CD14-positive monocyte (primary cell): Measurements from ENCODE around the gene MAP3K19. TPM values are rescaled to one million over a fixed set of nuclear protein-coding genes. Genes with fewer than 3 reads are reported as not detected.

ENCODE experiments used
- DNase-seq, 3 donors: peaks; one replicate each; pipeline ENCODE4 v3.0.0-alpha.2; 2011 to 2022
- H2AFZ ChIP-seq: 2 replicates; pipeline ENCODE4 v1.6.0; 2012; ENCODE audit warnings: mild to moderate bottlenecking, low read depth, low read length, inconsistent platforms; ENCODE audit not compliant: insufficient read depth, poor library complexity, severe bottlenecking
- H3K27ac ChIP-seq, 2 donors: 1 replicate in 1 of 2; 2 replicates in 1 of 2; pipeline ENCODE4 v1.5.1; 2012 to 2013; ENCODE audit warnings: low read length in 2 of 2, control low read depth in 1 of 2, inconsistent platforms in 1 of 2, low read depth in 1 of 2, mild to moderate bottlenecking in 1 of 2
- H3K27me3 ChIP-seq, 2 donors: one replicate each; pipeline versions ENCODE4 v1.6.0 to v1.6.1; 2011 to 2013; ENCODE audit warnings: low read length in 2 of 2; ENCODE audit not compliant: control insufficient read depth in 2 of 2, insufficient read depth in 2 of 2
- H3K36me3 ChIP-seq, 2 donors: replicated peaks in 1 of 2; 1 replicate in 1 of 2; 2 replicates in 1 of 2; pipeline versions ENCODE4 v1.5.1 to v1.6.1; 2012 to 2013; ENCODE audit warnings: low read length in 2 of 2, control low read depth in 1 of 2, inconsistent platforms in 1 of 2, mild to moderate bottlenecking in 1 of 2; ENCODE audit not compliant: insufficient read depth in 2 of 2, control insufficient read depth in 1 of 2
- H3K4me1 ChIP-seq, 2 donors: 1 replicate in 1 of 2; 2 replicates in 1 of 2; pipeline versions ENCODE4 v1.5.1 to v1.6.1; 2012 to 2013; ENCODE audit warnings: low read length in 2 of 2, control low read depth in 1 of 2, inconsistent platforms in 1 of 2, mild to moderate bottlenecking in 1 of 2, moderate library complexity in 1 of 2; ENCODE audit not compliant: insufficient read depth in 2 of 2, control insufficient read depth in 1 of 2
- H3K4me2 ChIP-seq: replicated peaks from 2 replicates; pipeline ENCODE3; 2012; ENCODE audit warnings: low read length, moderate library complexity, mild to moderate bottlenecking; ENCODE audit not compliant: poor library complexity, severe bottlenecking; ENCODE audit errors: extremely low read depth
- H3K4me3 ChIP-seq, 3 experiments: fragments of 200-600 bp in 1 of 3; sonication (generic) in 1 of 3; replicated peaks in 1 of 3; 1 replicate in 2 of 3; 2 replicates in 1 of 3; pipeline ENCODE4 v1.5.1; 2011 to 2013; ENCODE audit warnings: low read length in 3 of 3, mild to moderate bottlenecking in 3 of 3, control low read depth in 2 of 3, low read depth in 2 of 3, inconsistent platforms in 1 of 3, moderate library complexity in 1 of 3
- H3K79me2 ChIP-seq: 2 replicates; pipeline ENCODE4 v1.6.0; 2012; ENCODE audit warnings: mild to moderate bottlenecking, control low read depth, inconsistent platforms, low read length, moderate library complexity; ENCODE audit not compliant: insufficient read depth
- H3K9ac ChIP-seq: 2 replicates; pipeline ENCODE4 v1.6.0; 2017; ENCODE audit warnings: low read length, mild to moderate bottlenecking; ENCODE audit not compliant: insufficient read depth, poor library complexity, severe bottlenecking
- H3K9me3 ChIP-seq, 2 donors: replicated peaks in 1 of 2; 1 replicate in 1 of 2; 2 replicates in 1 of 2; pipeline versions ENCODE4 v1.5.1 to v1.6.1; 2012 to 2013; ENCODE audit warnings: low read length in 2 of 2, control low read depth in 1 of 2; ENCODE audit not compliant: control insufficient read depth in 1 of 2, insufficient read depth in 1 of 2
- H4K20me1 ChIP-seq: 2 replicates; pipeline ENCODE4 v1.6.0; 2012; ENCODE audit warnings: mild to moderate bottlenecking, low read length, control low read depth, moderate library complexity; ENCODE audit not compliant: insufficient read depth
- H3K27ac Mint-ChIP-seq, 7 donors: one replicate each; pipeline ENCODE4 v1.8.0; 2020; ENCODE audit warnings: mild to moderate bottlenecking in 7 of 7, mixed read lengths in 7 of 7, moderate library complexity in 6 of 7, inconsistent platforms in 2 of 7
- H3K27me3 Mint-ChIP-seq, 3 donors: one replicate each; pipeline ENCODE4 v1.8.0; 2021 to 2022; ENCODE audit warnings: low read depth in 3 of 3, mild to moderate bottlenecking in 3 of 3, mixed read lengths in 3 of 3, moderate library complexity in 3 of 3, inconsistent platforms in 1 of 3
- H3K36me3 Mint-ChIP-seq, 2 donors: one replicate each; pipeline ENCODE4 v1.8.0; 2020; ENCODE audit warnings: mixed read lengths in 2 of 2, inconsistent platforms in 1 of 2, mild to moderate bottlenecking in 1 of 2
- H3K4me1 Mint-ChIP-seq: one replicate; pipeline ENCODE4 v1.8.0; 2020; ENCODE audit warnings: mild to moderate bottlenecking, mixed read lengths
- H3K4me3 Mint-ChIP-seq, 2 donors: one replicate each; pipeline ENCODE4 v1.8.0; 2020; ENCODE audit warnings: mild to moderate bottlenecking in 2 of 2, mixed read lengths in 2 of 2, moderate library complexity in 1 of 2
- H3K9me3 Mint-ChIP-seq, 7 donors: one replicate each; pipeline ENCODE4 v1.8.0; 2020 to 2022; ENCODE audit warnings: mixed read lengths in 7 of 7, mild to moderate bottlenecking in 6 of 7, moderate library complexity in 6 of 7, inconsistent platforms in 2 of 7
- WGBS: methylation state at CpG from one replicate; pipeline ENCODE4 v1.1.5; 2013; ENCODE audit warnings: missing lambda C conversion rate; ENCODE audit not compliant: insufficient coverage; 5-methylcytosine and 5-hydroxymethylcytosine counted together
- intact Hi-C, 2 donors: fragments of 100-400 bp; cut with micrococcal nuclease; formaldehyde crosslinking; loops; one replicate each; pipeline versions ENCODE4 v1.15.0 to v1.15.1; 2023
- polyA plus RNA-seq, 3 donors: library from polyadenylated mRNA; depleted of rRNA in 1 of 3; unstranded in 2 of 3; stranded (reverse) in 1 of 3; fragments of 300-500 nt in 2 of 3; fragments of >200 nt in 1 of 3; fragmentation: Illumina TruSeq in 2 of 3; gene quantifications; 1 replicate in 2 of 3; 2 replicates in 1 of 3; pipeline ENCODE4 v1.2.3, GENCODE V29; 2012 to 2021
- TF ChIP-seq, protein P1 (sequence below): fragments of 200-600 bp; IDR thresholded peaks from one replicate; pipeline ENCODE4 v1.8.0; 2022; ENCODE audit warnings: antibody characterized with exemption, mild to moderate bottlenecking

Gene MAP3K19
- polyA plus RNA-seq, 3 donors: not detected

DNA sequence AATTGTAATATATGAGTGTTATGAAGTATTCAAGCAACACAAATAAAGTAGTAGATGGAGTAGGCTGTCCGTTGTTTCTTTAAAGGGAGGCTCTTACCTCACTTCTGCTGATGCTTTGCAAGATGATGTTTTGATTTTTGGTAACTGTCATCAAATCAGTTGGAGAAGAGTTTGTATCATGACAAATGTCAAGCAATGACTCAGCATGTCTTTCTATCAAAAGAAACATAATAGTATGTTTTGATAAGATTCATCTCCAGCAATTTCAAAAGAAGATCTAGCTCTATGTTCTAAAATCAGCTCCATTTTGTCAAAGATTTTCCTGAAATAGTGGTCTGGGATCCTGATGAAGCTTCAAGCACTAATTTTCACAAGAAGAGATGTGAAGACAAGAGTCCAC lies 25.6 kb downstream of the MAP3K19 start:
- H3K27me3 Mint-ChIP-seq: peaks cover 0 to 2% (median 0%) of the 10 kb centered on the region in 3 donors
- no peaks in the 10 kb centered on the region for H3K4me1 ChIP-seq
- no peaks in the 10 kb centered on the region for H3K27me3 ChIP-seq
- H3K36me3 Mint-ChIP-seq: no peaks in the 10 kb centered on the region
- no peak overlapping the region for H3K4me3 ChIP-seq
- no peaks in the 10 kb centered on the region for H3K79me2 ChIP-seq
- no peak overlapping the region for H3K4me3 Mint-ChIP-seq
- no CpG with 5 or more reads among the region's 1 CpG for WGBS
- no peaks in the 10 kb centered on the region for H3K4me1 Mint-ChIP-seq
- no peak overlapping the region for H3K27ac ChIP-seq
- H3K9me3 ChIP-seq: peaks cover 0 to 6% of the 10 kb centered on the region in 2 donors
- H3K36me3 ChIP-seq: no peaks in the 10 kb centered on the region
- DNase-seq: no peak
- H3K9me3 Mint-ChIP-seq: peaks cover 3 to 12% (median 6%) of the 10 kb centered on the region in 7 donors
- no peak overlapping the region for H2AFZ ChIP-seq
- TF ChIP-seq, protein P1, sequence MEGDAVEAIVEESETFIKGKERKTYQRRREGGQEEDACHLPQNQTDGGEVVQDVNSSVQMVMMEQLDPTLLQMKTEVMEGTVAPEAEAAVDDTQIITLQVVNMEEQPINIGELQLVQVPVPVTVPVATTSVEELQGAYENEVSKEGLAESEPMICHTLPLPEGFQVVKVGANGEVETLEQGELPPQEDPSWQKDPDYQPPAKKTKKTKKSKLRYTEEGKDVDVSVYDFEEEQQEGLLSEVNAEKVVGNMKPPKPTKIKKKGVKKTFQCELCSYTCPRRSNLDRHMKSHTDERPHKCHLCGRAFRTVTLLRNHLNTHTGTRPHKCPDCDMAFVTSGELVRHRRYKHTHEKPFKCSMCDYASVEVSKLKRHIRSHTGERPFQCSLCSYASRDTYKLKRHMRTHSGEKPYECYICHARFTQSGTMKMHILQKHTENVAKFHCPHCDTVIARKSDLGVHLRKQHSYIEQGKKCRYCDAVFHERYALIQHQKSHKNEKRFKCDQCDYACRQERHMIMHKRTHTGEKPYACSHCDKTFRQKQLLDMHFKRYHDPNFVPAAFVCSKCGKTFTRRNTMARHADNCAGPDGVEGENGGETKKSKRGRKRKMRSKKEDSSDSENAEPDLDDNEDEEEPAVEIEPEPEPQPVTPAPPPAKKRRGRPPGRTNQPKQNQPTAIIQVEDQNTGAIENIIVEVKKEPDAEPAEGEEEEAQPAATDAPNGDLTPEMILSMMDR: no peak
- H3K9ac ChIP-seq: no peak overlapping the region
- H4K20me1 ChIP-seq: no peaks in the 10 kb centered on the region
- H3K4me2 ChIP-seq: no peak overlapping the region
- intact Hi-C loops: no loop called here
- no peak overlapping the region for H3K27ac Mint-ChIP-seq

DNA sequence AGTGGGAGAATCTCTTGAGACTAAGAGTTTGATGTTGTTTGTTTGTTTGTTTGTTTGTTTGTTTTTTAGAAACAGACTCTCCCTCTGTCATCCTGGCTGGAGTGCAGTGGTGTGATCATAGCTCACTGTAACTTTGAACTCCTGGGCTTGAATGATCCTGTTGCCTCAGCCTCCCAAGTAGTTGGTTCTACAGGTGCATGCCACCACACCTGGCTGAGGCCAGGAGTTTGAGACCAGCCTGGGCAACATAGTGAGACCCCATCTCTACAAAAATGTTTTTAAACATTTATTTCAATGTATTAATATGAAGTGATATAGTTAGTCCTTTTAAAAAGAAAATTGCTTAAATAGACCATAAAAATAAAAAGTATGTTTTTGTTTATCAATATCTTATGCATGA lies 35.6 kb downstream of the MAP3K19 start:
- no peak overlapping the region for H3K4me2 ChIP-seq
- H3K27me3 ChIP-seq: no peaks in the 10 kb centered on the region
- H3K4me3 ChIP-seq: no peak overlapping the region
- H3K27ac ChIP-seq: no peak overlapping the region
- H3K9ac ChIP-seq: no peak overlapping the region
- Mint-ChIP-seq H3K27me3 (peaks cover 0 to 10% (median 2%) of the 10 kb centered on the region in 3 donors), H3K27ac (no peak overlapping the region), H3K4me3 (no peak overlapping the region), H3K36me3 (no peaks in the 10 kb centered on the region), H3K4me1 (no peaks in the 10 kb centered on the region), H3K9me3 (peaks cover 0 to 2% (median 0%) of the 10 kb centered on the region in 7 donors)
- no peaks in the 10 kb centered on the region for H4K20me1 ChIP-seq
- DNase-seq: no peak
- no peaks in the 10 kb centered on the region for H3K4me1 ChIP-seq
- TF ChIP-seq, protein P1: no peak
- H3K9me3 ChIP-seq: no peaks in the 10 kb centered on the region
- H2AFZ ChIP-seq: no peak overlapping the region
- intact Hi-C loops: no loop called here
- H3K79me2 ChIP-seq: no peaks in the 10 kb centered on the region
- no peaks in the 10 kb centered on the region for H3K36me3 ChIP-seq
